ENCODE data around the gene USH2A. TPM values are rescaled to one million over a fixed set of nuclear protein-coding genes. Genes with fewer than 3 reads are reported as not detected.
"Not testable (repeated sequence)": the region's sequence is repeated elsewhere in the genome, so short reads cannot be mapped to it uniquely, and the experiment has no call there.

Gene USH2A
- total RNA-seq, 4 donors from 2014 or later: under 0.01 to 2.0 (median 0.22) TPM; not detected in 1

DNA sequence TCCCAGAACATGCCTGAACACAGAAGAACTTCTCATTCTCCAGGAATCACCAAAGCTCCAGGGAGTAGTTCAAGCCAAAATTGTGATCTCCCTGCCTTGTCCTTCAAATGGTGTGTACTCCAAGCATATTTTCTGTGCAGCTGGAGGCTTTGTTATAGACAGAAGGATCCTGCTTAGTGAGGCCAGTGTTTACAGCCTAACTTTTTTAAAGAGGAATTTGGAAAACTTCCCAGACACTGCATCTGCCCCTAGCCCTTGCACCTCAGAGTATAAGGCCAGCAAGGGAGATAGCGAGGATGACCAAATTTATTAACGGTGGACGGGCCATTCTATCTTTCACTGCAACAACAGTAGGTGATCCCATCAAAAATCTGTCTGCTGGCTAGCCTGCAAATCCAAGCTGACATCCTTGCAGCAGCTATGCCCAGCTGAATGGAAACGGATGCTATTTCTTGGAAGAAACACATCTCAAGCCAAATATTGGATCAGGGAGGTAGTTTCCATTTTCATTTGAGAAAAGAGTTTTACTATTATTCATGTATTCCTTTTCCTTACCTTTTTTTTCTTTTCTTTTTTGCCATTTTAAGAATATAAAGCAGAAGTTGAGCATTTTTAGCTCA lies 249.8 kb downstream of the USH2A start:
- Histone ChIP-seq H3K36me3 (no peaks in the 10 kb centered on the region), H3K9me3 (no peaks in the 10 kb centered on the region), H3K27me3 (no peaks in the 10 kb centered on the region), H3K27ac (no peak overlapping the region), H3K4me1 (no peaks in the 10 kb centered on the region), H3K4me3 (replicated peaks in 1 of 3) (no peak overlapping the region)
- intact Hi-C loops (cut with DNase I): no loop called here
- no peak for DNase-seq
- WGBS, 2 donors: 78 to 83% methylated on average over 4 of the region's 4 CpGs
- TF ChIP-seq, protein P1, sequence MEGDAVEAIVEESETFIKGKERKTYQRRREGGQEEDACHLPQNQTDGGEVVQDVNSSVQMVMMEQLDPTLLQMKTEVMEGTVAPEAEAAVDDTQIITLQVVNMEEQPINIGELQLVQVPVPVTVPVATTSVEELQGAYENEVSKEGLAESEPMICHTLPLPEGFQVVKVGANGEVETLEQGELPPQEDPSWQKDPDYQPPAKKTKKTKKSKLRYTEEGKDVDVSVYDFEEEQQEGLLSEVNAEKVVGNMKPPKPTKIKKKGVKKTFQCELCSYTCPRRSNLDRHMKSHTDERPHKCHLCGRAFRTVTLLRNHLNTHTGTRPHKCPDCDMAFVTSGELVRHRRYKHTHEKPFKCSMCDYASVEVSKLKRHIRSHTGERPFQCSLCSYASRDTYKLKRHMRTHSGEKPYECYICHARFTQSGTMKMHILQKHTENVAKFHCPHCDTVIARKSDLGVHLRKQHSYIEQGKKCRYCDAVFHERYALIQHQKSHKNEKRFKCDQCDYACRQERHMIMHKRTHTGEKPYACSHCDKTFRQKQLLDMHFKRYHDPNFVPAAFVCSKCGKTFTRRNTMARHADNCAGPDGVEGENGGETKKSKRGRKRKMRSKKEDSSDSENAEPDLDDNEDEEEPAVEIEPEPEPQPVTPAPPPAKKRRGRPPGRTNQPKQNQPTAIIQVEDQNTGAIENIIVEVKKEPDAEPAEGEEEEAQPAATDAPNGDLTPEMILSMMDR (IDR thresholded peaks at IDR 0.05): no peak

DNA sequence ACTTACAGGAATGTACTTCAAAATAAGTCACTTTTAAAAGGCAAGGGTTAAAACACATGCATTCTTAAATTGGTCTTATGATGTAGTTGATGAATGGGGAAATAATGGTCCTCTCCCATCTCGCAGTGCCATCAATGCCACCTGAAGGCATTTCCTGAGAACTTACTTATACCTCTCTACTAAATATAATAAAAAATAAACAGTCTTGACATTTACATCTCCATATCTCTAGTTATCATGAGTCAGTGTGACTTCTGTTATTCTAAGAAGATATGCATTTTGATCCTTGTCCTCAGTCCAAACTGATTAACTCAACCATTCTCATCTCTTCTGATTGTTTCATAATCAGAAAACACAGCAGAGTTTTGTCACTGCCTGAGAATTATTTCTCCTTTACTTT lies 253.9 kb downstream of the USH2A start:
- TF ChIP-seq POLR2A (IDR thresholded peaks at IDR 0.05): no peak
- TF ChIP-seq, protein P1 (IDR thresholded peaks at IDR 0.05): no peak
- H3K27ac ChIP-seq: no peak overlapping the region
- no peak overlapping the region for H3K4me3 ChIP-seq (replicated peaks in 1 of 3)
- DNase-seq: no peak
- intact Hi-C loops (cut with DNase I): no loop called here
- H3K36me3 ChIP-seq: no peaks in the 10 kb centered on the region
- no peaks in the 10 kb centered on the region for H3K9me3 ChIP-seq
- no peaks in the 10 kb centered on the region for H3K27me3 ChIP-seq
- H3K4me1 ChIP-seq: no peaks in the 10 kb centered on the region
- 83 to 97% methylated on average over 1 of the region's 1 CpG for WGBS, 2 donors

DNA sequence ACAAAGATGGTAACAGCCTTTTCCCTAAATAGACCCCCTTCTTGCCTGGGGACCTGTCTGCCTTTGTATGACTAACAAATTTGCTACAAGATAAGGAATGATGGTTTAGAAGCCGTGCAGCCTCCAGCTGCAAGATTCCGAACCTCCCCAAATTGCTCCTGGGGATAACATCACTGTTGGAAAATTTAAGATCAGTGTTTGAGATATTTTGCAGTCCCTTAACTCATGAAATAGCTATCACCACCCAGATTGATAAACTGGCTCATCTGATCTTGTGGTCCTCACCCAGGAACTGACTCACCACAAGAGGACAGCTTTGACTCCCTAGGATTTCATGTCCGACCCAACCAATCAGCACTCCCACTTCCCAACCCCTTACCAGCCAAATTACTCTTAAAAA lies 254.7 kb downstream of the USH2A start:
- intact Hi-C loops (cut with DNase I): no loop called here
- H3K4me1 ChIP-seq: no peaks in the 10 kb centered on the region
- H3K4me3 ChIP-seq (replicated peaks in 1 of 3): no peak overlapping the region
- WGBS, 2 donors: 82 to 85% methylated on average over 3 of the region's 3 CpGs
- no peaks in the 10 kb centered on the region for H3K36me3 ChIP-seq
- H3K27me3 ChIP-seq: no peaks in the 10 kb centered on the region
- H3K27ac ChIP-seq: no peak overlapping the region
- TF ChIP-seq POLR2A (IDR thresholded peaks at IDR 0.05): no peak
- TF ChIP-seq, protein P1 (IDR thresholded peaks at IDR 0.05): no peak
- DNase-seq: no peak
- H3K9me3 ChIP-seq: no peaks in the 10 kb centered on the region

DNA sequence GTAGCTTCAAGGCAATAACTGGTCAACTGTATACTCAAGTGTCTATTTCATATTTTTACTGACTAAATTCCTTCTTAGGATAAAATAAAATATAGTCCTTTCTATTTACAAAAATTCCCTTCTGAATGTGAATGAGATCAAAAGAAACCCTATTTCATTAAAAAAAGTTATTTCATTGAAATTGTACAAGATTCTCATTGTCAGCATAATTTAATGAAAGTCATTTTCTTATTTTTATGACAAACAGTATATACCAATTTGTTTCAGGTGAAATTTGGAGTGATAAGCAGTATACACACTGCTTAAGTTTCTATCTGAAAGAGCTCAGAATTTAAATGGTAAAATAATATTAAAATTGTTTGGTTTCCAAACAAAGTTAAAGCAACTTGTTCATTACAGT lies 269.2 kb downstream of the USH2A start:
- H3K27me3 ChIP-seq: no peaks in the 10 kb centered on the region
- no peak overlapping the region for H3K4me3 ChIP-seq (replicated peaks in 1 of 3)
- H3K36me3 ChIP-seq: no peaks in the 10 kb centered on the region
- no peaks in the 10 kb centered on the region for H3K4me1 ChIP-seq
- intact Hi-C loops (cut with DNase I): no loop called here
- H3K27ac ChIP-seq: no peak overlapping the region
- no peak for DNase-seq
- H3K9me3 ChIP-seq: no peaks in the 10 kb centered on the region
- TF ChIP-seq, protein P1 (IDR thresholded peaks at IDR 0.05): no peak
- TF ChIP-seq POLR2A (IDR thresholded peaks at IDR 0.05): no peak

DNA sequence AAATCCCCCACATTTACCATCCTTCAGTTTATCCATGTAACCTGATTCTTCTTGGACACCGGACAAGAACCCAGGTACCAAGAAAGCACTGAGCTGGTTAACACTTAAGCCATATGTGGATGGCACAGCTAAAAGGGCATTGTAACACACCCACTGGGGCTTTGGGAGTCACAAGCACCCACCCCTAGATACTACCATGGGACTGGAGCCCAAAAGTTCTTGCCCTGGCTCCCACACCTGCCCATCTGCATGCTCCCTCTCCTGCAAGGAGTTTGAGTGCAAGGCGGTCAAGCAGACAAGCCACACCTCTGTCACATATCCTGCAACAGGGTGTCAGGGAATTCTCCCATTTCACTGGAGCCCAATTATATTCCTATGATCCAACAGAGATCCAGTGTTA lies 270.1 kb downstream of the USH2A start:
- WGBS, 2 donors: 97 to 98% methylated on average over 2 of the region's 2 CpGs
- no peaks in the 10 kb centered on the region for H3K4me1 ChIP-seq
- H3K4me3 ChIP-seq (replicated peaks in 1 of 3): no peak overlapping the region
- no peaks in the 10 kb centered on the region for H3K9me3 ChIP-seq
- H3K36me3 ChIP-seq: no peaks in the 10 kb centered on the region
- TF ChIP-seq, protein P1 (IDR thresholded peaks at IDR 0.05): no peak
- TF ChIP-seq POLR2A (IDR thresholded peaks at IDR 0.05): no peak
- H3K27ac ChIP-seq: no peak overlapping the region
- no peak for DNase-seq
- no peaks in the 10 kb centered on the region for H3K27me3 ChIP-seq
- intact Hi-C loops (cut with DNase I): no loop called here

DNA sequence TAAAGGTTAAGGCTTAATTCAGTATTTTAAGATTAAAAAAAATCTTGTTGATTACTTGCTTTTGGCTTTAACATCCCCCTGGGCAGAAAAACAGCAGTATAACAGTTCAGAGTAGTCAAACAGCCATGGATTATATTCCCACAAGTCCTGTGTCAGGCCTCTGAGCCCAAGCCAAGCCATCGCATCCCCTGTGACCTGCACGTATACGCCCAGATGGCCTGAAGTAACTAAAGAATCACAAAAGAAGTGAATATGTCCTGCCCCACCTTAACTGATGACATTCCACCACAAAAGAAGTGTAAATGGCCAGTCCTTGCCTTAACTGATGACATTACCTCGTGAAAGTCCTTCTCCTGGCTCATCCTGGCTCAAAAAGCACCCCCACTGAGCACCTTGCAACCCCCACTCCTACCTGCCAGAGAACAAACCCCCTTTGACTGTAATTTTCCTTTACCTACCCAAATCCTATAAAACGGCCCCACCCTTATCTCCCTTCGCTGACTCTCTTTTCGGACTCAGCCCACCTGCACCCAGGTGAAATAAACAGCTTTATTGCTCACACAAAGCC lies 277.7 kb downstream of the USH2A start:
- H3K27me3 ChIP-seq; H3K4me3 ChIP-seq (replicated peaks in 1 of 3); H3K36me3 ChIP-seq; intact Hi-C loops (cut with DNase I); H3K4me1 ChIP-seq; DNase-seq; H3K27ac ChIP-seq; H3K9me3 ChIP-seq: not testable (repeated sequence)
- 82 to 90% methylated on average over 5 to 7 of the region's 7 CpGs for WGBS, 2 donors
